VCaP (cell line): Measurements from ENCODE around the gene APBA3.
"Not testable (repeated sequence)": the region's sequence is repeated elsewhere in the genome, so short reads cannot be mapped to it uniquely, and the experiment has no call there.

Experiments used
- H3K27ac ChIP-seq: fragments of 450-650 bp; 2 replicates; pipeline ENCODE4 v1.5.1; 2017
- CTCF ChIP-seq: fragments of 450-650 bp; conservative IDR thresholded peaks from 2 replicates; pipeline ENCODE4 v1.5.1; 2017; ENCODE audit warnings: mild to moderate bottlenecking, moderate library complexity

The APBA3 gene

DNA sequence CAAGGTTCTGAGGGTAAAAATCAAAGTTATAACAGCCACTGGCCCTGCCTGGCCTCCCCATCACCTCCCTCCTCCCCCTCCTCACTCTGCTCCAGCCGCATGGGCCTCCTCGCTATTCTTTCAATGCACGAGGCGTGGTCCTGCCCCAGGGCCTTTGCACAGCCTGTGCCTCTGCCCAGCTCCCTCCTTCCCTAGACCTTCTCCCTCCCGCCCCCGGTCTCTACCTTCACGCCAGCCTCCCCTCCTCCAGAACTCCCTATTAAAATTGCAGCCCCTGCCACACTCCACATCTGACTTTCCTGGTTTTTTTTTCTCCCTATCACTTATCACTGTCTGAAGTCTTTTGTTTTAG lies 7.2 kb upstream of the APBA3 start:
- no peak for TF ChIP-seq CTCF
- H3K27ac ChIP-seq, result no peak overlapping the region

DNA sequence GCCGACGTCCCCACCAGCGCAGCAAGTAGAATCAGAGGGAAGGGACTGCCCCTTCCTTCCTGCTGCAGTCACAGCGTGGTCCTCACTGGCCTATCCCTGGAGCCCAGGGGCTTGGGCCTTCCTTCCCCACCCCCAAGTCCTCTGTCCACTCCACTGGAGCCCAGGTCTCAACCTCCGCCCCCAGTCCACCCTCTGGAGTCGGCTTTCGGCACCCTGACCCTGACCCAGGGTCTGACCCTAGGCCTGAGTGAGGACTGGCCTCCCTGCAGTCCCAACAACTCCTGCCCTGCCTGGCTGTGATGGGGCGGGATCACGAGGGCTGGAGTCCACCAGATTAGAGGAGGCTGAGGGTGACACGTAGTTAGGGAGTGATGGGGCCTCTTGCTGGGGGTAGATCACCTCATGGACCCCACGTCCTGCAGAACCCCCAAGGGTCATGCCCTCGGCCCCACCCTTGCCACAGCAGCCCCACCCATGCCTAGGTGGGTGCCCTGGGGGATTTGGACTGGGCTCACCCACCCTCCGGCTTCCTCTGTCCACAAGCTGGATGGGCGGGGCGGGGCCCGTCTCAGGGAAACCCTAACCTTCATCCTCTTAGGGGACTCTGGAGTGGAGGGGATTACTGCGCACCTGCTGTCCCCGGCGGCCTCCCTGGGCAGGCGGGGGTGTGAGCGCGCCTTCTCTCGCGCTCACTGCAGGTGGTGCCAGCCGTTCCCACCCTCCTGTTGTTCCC lies 6.7 kb upstream of the APBA3 start:
- no peak for TF ChIP-seq CTCF
- no peak overlapping the region for H3K27ac ChIP-seq

- H3K27ac ChIP-seq, result no peak overlapping the region
- no peak for TF ChIP-seq CTCF
Measured at GRCh38 chr19:3767050-3767449, 5.6 kb upstream of the APBA3 start.

GRCh38 chr19:3766520-3766919 lies 5.0 kb upstream of the APBA3 start:
- no peak for TF ChIP-seq CTCF
- no peak overlapping the region for H3K27ac ChIP-seq

DNA sequence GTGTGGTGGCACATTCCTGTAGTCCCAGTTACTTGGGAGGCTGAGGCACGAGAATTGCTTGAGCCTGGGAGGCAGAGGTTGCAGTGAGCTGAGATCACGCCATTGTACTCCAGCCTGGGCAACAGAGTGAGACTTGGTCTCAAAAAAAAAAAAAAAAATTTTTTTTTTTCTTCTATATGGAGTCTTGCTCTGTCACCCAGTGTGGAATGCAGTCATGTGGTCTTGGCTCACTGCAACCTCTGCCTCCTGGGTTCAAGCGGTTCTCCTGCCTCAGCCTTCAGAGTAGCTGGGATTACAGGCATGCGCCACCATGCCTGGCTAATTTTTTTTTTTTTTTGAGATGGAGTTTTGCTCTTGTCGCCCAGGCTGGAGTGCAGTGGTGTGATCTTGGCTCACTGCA lies 4.3 kb upstream of the APBA3 start:
- H3K27ac ChIP-seq, result not testable (repeated sequence)

DNA sequence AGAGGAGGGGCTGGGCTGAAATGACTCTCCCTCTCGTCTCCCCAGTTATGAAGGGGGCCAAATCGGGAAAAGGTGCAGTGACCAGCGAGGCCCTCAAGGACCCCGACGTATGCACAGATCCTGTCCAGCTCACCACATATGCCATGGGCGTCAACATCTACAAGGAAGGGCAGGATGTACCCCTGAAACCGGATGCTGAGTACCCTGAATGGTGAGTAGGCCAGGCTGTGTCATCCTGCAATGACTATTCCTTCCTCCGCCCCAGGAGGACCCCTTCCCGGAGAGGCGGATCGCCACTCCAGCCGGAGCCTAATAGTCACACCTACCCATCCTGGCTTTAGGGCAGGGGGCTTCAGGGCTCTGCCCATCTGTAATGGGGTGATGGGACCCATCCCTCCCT lies 3.6 kb upstream of the APBA3 start:
- TF ChIP-seq CTCF, result no peak
- H3K27ac ChIP-seq, result no peak overlapping the region

- TF ChIP-seq CTCF, result no peak
- H3K27ac ChIP-seq, result peak within 1 kb of the TSS; percentile 91
Measured at GRCh38 chr19:3762501-3763459, 1.3 kb upstream of the APBA3 start, which contains the start of gene MRPL54. Gene MRPL54 (plus strand): TSS chr19:3762682. CDS start chr19:3762701, 19 bp downstream.

DNA sequence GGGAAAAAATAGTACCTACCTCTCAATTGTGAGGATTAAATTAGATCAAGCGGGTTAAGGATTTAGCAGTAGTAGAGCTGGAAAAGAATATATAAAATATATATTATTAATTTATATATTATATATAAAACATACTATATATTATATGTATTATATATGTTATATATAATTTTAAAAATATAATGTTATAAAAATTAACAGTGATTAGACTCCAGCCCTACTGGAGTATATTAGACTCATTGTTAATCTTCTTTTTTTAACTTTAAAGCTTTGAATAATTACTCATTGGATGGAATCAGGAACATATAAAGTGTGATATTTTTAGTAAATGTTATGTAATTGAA lies 610 bp upstream of the APBA3 start:
- H3K27ac ChIP-seq, result peak overlapping the region; percentile 91
- TF ChIP-seq CTCF, result no peak
